Putamen (tissue), 1 donor: ENCODE results near the gene LAMA3.
"Not testable (repeated sequence)": the region's sequence is repeated elsewhere in the genome, so short reads cannot be mapped to it uniquely, and the experiment has no call there.

ENCODE experiments used
- DNase-seq: peaks from one replicate; pipeline ENCODE4 v3.0.0-alpha.2; 2016; ENCODE audit warnings: low spot score

The LAMA3 gene

GRCh38 chr18:23727707-23728493, 38.6 kb downstream of the LAMA3 start:
- no peak for DNase-seq

GRCh38 chr18:23730857-23731256, 41.6 kb downstream of the LAMA3 start:
- DNase-seq: no peak

- no peak for DNase-seq
These were observed 42.6 kb downstream of the LAMA3 start for GRCh38 chr18:23731861-23732260.

- DNase-seq: no peak
These were observed 43.2 kb downstream of the LAMA3 start for GRCh38 chr18:23732439-23732838.

GRCh38 chr18:23733265-23733664, 44.0 kb downstream of the LAMA3 start:
- not testable (repeated sequence) for DNase-seq

GRCh38 chr18:23733895-23734294, 44.6 kb downstream of the LAMA3 start:
- no peak for DNase-seq

GRCh38 chr18:23735021-23735464, 45.8 kb downstream of the LAMA3 start:
- DNase-seq: no peak

GRCh38 chr18:23737578-23737977, 48.3 kb downstream of the LAMA3 start:
- DNase-seq: no peak

GRCh38 chr18:23738151-23738550, 48.9 kb downstream of the LAMA3 start:
- DNase-seq: no peak

- DNase-seq: no peak
These were observed 49.3 kb downstream of the LAMA3 start for GRCh38 chr18:23738575-23738974.

GRCh38 chr18:23740105-23740830, 51.0 kb downstream of the LAMA3 start:
- DNase-seq: no peak

GRCh38 chr18:23741967-23742366, 52.7 kb downstream of the LAMA3 start:
- DNase-seq: not testable (repeated sequence)

GRCh38 chr18:23743733-23744333, 54.6 kb downstream of the LAMA3 start:
- no peak for DNase-seq

GRCh38 chr18:23745366-23745765, 56.1 kb downstream of the LAMA3 start:
- DNase-seq: no peak

- no peak for DNase-seq
These were observed 57.6 kb downstream of the LAMA3 start for GRCh38 chr18:23746851-23747250.

- no peak for DNase-seq
These were observed 63.1 kb downstream of the LAMA3 start for GRCh38 chr18:23752363-23752762.

- DNase-seq: peak; percentile 34
These were observed 63.5 kb downstream of the LAMA3 start for GRCh38 chr18:23752796-23753195.

- no peak for DNase-seq
These were observed 67.6 kb downstream of the LAMA3 start for GRCh38 chr18:23756590-23757436.

GRCh38 chr18:23757437-23757733, 68.1 kb downstream of the LAMA3 start:
- DNase-seq: no peak

GRCh38 chr18:23758281-23758680, 69.0 kb downstream of the LAMA3 start:
- DNase-seq: no peak

GRCh38 chr18:23761941-23762340, 72.7 kb downstream of the LAMA3 start:
- DNase-seq: no peak

- DNase-seq: no peak
These were observed 74.1 kb downstream of the LAMA3 start for GRCh38 chr18:23763343-23763742.
